ENCODE measurements around the gene PARP15.
"Not testable (repeated sequence)": the region's sequence is repeated elsewhere in the genome, so short reads cannot be mapped to it uniquely, and the experiment has no call there.

Gene PARP15

DNA sequence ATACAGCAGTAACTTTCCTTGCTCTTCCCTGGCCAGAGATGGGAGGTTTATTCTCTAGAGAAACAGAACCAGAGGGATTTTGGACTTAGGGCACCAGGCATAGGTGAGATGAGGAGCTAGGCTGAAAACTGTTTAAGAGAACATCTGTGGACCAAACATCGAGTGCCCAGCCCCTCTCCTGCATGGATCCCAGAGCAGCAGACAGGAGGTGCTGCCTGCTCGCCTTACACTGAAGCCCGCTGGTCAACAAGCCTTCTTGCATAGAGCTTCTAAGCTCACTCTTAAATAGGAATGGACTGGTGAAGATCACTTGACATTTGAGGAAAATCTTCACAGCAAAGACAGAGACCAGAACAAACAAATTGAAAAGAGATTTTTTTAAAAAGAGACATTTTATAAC is 41.2 kb downstream of the PARP15 start:
- DNase-seq (ENCODE audit: low read depth, low spot score) = no peak

DNA sequence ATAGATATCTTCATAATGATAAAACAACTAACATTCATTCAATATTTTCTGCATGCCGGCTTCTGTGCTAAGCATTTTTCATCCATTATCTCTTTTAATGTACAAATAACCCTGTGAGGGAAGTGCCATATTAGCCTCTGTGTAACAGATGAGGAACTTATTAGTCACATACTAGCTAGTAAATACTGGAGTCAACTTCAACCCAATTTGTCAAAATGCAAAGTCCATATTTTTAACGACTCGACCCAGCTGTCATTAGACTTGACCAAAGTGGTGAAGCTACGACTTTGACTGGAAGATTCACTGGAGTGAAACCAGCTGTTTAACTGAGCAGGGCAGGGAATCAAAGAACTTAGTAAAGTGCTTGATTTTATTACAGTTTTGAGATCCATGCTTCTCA is 41.6 kb downstream of the PARP15 start:
- no peak for DNase-seq (ENCODE audit: low read depth, low spot score)

DNA sequence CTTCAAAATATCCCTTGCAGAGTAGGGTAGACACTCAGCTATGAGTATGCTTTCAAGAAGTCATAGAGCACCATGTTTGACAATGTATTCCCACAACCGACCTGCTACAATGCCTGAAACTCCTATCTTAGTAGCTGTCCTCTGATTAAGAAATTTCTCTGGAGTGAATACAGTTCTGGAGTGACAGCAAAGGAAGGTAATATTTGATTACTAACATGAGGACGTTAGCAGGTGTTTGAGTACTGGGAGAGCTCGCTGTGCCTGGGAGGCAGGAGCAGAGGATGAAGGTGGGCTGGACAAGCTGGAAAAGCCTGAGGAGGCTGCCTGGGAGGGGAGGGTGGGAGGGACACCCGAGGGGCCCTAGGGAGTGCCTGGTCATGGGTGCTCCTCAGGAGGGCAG is 42.9 kb downstream of the PARP15 start:
- DNase-seq (ENCODE audit: low read depth, low spot score) = no peak

DNA sequence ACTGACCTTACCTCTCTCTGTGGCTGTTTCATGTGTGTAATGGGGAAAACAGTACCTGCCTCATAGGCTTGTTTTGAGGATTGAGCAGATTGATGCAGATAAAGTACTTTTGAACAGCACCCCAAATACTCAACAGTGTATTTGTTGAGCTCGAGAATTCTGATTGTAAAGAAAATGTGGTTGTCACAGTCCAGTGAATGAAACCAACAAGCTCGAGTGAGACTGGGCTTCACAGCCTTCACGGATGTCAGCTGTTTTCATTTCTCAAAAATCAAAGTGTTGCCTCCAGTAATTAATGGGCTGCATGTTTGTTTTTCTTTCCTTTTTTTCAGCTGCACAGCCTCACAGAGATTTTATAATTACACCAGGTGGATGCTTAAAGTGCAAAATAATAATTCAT is 43.7 kb downstream of the PARP15 start:
- DNase-seq (ENCODE audit: low read depth, low spot score) = no peak

DNA sequence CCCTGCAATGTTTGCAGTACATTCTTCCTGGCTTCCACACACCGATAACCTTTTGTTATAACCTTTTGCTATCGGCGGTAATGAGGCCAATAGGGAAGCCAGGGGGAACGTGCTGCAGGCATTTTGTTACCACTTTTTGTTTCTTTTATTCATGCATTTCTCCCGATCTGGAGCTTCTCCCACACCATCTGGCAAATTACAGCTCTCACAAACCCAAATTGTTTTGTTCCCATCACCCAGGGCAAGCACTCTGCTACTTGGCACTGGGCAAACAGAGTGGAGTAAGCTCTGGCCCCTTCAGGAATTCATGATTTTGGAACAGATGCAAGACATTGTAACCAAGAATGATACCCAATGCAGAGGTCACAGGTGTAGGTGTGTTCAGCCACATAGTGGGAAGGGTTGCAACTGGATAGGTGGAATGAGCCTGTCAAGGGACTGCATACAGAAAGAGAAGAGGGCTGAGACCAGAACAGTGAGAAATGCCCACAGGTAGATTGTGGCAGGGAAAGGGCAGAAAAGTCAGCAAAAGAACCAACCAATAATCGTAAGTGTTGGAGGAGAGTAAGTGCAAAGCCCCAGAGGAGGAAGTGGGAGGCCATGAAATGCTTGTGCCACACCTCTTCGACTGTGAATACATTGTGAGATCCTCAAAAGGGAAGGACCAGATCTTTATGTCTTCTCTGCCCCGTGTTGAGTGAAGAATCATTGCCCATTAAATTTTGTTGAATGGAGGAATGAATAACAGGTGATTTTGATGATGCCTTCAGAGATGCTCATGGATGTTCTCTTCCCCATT is 45.8 kb downstream of the PARP15 start:
- no peak for DNase-seq (ENCODE audit: low read depth, low spot score)

DNA sequence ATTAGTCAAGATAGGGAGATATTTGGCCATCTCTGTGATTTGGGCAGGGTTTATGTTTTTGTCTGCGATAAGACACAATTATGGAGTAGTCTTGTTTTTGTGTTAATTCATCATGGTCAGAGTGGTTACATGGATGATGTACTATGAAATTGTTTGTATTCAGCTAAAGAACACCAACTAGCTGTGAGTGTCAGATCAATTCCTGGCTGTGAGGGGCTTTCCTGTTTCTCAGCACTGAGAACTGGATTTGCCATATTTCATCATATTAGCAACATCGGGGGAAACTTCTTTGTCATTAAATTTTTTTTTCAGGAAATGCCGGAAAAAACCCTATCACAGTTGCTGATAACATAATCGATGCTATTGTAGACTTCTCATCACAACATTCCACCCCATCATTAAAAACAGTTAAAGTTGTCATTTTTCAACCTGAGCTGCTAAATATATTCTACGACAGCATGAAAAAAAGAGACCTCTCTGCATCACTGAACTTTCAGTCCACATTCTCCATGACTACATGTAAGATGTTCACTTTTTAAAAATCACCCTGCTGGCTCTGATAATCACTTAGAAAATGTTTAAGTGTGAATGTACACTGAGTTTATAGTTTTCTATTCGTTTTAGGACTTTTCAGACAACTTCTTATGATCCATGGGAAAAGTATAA is 49.2 kb downstream of the PARP15 start:
- DNase-seq (ENCODE audit: low read depth, low spot score) = no peak

DNA sequence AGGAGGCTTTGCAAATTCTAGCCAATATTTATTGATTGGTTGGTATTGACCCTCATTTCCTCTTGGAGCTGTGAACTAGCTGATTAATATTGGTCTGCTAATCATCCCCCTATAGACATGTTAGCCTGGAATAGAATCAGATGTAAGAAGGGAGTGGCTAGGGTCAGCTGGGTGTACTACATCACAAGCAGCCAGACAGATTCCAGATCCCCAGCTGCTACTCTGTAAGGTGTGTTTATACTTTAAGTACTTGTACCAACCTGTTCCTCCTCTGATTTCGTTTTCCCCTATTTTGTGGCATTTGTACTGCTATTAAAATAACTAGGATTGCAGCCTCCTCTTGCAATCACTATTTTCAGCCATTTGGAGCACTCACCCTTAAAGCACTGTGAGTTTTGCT is 49.9 kb downstream of the PARP15 start:
- no peak for DNase-seq (ENCODE audit: low read depth, low spot score)

DNA sequence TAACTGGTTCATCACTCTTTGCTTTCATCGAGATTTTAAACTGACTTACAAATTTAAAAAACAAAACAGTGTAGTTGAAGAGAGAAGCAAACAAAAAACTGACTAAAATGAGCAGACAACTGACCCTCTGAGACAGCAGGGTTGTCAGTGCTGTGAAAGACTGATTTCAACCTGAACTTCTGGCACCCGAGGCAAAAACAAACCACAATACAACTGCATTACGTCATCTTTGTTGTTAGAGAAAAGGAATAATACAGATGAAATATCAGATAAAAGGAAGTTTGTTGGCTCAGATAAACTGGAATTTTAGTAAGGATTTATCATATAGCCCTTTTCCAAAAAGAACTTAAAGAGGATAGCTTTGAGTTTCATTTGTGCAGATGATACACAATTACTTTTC is 51.1 kb downstream of the PARP15 start:
- DNase-seq (ENCODE audit: low read depth, low spot score) = peak; percentile 50

DNA sequence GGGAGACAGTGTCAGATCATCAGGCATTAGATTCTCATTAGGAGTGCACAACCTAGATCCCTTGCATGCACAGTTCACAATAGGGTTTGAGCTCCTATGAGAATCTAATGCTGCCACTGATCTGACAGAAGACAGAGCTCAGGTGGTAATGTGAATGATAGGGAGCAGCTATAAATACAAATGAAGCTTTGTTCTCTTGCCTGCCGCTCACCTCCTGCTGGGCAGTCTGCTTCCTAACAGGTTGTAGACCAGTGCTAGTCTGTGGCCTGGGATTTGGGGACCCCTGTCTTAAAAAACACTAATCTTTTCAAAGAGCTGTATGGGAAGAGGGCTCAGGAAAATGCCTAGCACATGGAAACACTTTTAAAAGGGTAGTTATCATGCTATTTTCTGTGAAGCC is 52.3 kb downstream of the PARP15 start:
- no peak for DNase-seq (ENCODE audit: low read depth, low spot score)

DNA sequence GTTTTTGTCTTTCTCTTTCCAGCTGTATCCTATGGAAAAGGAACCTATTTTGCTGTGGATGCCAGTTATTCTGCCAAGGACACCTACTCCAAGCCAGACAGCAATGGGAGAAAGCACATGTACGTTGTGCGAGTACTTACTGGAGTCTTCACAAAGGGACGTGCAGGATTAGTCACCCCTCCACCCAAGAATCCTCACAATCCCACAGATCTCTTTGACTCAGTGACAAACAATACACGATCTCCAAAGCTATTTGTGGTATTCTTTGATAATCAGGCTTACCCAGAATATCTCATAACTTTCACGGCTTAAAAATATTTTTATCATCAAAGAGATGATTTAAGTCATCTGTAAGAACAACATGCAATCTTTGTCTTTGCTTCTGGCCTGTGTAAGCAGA is 58.3 kb downstream of the PARP15 start:
- DNase-seq (ENCODE audit: low read depth, low spot score) = peak; percentile 74

DNA sequence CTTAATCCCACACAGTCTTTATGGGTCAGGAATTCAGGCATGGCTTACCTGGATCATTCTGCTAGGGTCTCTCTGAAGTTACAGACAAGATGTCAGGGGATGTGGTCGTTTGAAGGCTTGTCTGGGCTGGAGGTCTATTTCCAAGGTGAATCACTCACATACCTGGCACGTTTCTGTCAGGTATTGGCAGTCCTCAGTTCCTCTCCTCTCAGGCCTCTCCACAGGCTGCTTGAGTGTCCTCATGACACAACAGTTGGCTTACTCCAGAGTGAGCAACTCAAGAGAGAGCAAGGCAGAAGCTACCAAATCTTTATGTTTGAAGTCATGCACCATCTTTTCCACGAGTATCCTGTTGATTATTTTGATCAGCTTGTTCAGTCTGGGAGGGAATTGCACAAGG is 59.2 kb downstream of the PARP15 start:
- DNase-seq (ENCODE audit: low read depth, low spot score) = no peak

DNA sequence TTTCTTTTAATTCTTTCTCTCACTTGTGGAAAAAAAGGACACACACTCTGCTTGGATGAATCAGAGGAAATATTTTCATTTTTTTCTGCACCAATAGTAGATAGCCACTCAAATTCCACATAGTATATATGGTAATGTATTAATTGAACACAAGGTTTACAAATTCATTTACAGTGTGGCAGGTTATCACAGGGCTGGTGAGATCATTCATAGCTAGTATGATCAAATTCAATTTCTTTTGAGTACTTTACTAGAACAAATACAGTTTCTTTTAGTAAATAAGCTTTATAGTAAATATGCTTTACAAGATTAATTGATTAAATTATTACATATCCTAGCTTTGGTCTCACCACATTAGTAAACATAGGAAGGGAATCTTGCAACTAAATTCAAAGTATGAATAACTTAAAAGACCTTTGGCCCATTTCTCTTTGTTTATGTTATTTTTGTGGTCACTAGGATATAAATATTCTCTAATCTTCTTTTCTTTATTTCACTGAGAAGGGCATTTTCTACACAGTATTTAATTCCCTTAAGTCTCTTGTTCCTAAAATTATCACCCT is 63.1 kb downstream of the PARP15 start:
- DNase-seq (ENCODE audit: low read depth, low spot score) = no peak

DNA sequence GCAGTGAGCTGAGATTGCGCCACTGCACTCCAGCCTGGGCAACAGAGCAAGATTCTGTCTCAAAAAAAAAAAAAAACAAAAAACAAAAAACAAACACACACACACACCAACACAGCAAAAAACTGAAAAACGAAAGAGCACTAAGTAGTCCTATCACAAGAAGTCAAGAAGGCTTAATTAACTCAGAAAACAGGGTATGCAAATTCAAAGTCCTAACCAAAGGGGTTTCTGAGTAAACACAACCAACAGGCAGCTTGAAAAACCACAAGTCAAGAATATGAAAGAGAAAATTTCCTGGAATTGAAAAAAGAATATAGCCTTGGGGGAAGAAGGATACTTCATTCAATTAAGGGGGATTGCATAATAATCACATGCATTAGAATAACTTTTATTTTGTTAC is 65.5 kb downstream of the PARP15 start:
- DNase-seq (ENCODE audit: low read depth, low spot score) = peak; percentile 16

DNA sequence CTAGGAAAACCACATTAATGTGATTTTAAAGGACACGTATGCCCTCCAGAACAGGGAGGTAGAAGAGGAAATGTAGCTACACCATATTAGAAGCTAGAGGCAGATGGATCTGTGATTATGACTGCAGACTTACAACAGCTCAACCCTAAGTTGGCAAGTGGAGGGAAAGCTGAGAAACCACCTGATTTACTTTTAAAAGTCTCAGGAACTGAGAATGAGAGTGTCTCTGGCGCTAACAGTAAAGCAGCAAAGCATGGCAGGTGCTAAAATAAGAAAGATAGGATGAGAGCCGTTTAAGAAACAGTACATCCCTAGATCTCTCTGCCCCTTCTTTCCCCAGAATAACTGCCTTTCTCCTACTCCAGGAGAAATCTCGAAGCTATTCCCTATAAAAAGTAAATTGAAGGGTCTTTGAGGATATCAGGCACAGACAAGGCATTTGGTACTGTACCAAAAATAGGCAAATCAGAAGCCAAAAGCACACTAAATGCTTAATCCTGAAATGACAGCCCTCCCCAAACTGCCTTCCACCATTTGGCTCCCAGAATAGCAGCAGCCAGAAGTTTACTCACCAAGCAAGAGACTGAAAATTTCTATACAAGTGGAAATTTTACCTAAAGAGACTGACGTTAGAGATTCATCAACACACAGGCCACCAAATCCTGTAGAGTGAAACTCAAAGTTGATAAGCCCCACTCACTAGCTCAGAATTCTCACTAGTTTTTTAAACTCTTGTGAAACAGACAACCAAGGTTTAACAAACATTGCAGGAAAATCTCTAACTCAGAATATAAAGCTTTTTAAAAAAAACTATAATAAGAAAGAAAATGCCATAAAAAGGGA is 68.9 kb downstream of the PARP15 start:
- no peak for DNase-seq (ENCODE audit: low read depth, low spot score)

DNA sequence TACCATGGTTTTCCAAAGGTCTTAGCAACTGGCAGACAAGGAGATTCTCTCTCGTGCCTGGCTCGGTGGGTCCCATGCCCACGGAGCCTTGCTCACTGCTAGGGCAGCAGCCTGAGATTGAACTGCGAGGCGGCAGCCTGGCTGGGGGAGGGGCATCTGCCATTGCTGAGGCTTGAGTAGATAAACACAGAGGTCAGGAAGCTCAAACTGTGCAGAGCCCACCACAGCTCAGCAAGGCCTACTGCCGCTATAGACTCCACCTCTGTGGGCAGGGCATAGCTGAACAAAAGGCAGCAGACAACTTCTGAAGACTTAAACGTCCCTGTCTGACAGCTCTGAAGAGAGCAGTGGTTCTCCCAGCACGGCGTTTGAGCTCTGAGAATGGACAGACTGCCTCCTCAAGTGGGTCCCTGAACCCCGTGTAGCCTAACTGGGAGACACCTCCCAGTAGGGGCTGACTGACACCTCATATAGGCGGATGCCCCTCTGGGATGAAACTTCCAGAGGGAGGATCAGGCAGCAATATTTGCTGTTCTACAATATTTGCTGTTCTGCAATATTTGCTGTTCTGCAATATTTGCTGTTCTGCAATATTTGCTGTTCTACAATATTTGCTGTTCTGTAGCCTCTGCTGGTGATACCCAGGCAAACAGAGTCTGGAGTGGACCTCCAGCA is 73.9 kb downstream of the PARP15 start:
- DNase-seq (ENCODE audit: low read depth, low spot score) = not testable (repeated sequence)

DNA sequence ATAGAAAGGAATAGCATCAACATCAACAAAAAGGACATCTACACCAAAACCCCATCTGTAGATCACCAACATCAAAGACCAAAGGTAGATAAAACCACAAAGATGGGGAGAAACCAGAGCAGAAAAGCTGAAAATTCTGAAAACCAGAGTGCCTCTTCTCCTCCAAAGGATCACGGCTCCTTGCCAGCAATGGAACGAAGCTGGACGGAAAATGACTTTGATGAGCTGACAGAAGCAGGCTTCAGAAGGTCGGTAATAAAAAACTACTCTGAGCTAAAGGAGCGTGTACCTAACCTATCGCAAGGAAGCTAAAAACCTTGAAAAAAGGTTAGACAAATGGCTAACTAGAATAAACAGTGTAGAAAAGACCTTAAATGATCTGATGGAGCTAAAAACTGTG is 74.5 kb downstream of the PARP15 start:
- DNase-seq (ENCODE audit: low read depth, low spot score) = not testable (repeated sequence)

DNA sequence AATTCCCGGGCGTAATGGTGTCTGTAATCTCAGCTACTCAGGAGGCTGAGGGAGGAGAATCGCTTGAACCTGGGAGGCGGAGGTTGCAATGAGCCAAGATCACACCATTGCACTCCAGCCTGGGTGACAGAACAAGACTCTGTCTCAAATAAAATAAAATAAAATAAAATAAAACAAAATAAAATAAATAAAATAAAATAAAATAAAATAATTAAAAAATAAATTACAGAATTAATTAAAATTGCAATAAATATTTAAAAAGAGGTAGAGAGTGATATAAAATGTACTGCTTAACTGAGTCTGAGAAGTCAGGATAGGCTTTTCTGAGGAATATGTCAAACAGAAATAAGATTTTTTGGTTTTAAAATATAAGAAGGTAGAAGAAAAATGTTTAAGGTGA is 80.9 kb downstream of the PARP15 start:
- not testable (repeated sequence) for DNase-seq (ENCODE audit: low read depth, low spot score)

DNA sequence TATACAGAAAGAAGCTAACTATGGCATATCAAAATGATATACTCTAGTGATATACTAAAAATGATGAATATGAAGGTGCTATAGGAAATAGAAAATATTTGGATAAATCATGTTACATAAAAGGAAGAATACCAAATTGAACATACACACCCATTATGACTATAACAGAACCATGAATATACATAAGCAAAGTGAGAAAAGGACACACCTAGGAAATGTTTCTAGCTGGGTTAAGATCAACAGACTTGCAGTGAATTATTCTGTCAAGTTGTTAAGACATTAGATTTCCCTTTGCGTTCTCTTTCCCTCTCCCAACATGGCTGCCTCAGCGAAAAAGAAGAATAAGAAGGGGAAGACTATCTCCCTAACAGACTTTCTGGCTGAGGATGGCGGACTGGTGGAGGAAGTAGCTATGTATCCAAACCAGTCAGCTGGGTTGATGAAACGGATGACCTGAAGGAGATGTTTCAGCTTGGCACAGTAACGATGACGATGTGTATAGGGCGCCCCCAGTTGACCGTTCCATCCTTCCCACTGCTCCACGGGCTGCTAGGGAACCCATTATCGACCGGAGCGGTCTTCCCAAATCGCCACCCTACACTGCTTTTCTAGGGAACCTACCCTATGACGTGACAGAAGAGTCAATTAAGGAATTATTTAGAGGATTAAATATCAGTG is 83.0 kb downstream of the PARP15 start:
- no peak for DNase-seq (ENCODE audit: low read depth, low spot score)

DNA sequence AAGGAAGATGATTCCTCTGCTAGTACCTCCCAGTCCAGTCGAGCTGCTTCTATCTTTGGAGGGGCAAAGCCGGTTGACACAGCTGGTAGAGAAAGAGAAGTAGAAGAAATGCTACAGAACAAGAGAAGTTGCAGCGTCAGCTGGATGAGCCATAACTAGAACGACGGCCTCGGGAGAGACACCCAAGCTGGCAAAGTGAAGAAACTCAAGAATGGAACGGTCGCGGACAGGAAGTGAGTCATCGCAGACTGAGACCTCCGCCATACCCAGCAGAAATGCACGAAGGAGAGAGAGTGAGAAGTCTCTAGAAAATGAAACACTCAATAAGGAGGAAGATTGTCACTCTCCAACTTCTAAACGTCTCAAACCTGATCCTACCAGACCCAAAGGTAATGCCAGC is 84.2 kb downstream of the PARP15 start:
- no peak for DNase-seq (ENCODE audit: low read depth, low spot score)

DNA sequence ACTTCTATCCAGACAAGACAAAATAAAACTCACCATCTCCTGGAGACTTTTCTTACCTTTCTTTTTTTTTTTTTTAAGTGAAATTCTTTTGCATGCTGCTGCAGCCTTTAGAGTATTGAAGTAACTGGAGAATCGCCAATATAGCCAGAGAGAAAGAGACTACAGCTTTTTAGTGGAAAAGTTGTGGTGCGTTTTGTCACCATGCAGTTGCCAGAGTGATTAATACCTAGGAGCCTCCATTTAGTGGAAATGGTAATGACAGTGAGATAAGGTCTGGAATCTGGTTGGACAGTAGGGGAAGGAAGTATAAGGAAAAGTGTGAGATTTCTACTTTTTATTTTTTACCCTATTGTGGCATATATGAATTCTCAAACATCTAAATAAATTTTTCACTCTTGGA is 85.1 kb downstream of the PARP15 start:
- peak; percentile 16 for DNase-seq (ENCODE audit: low read depth, low spot score)

DNA sequence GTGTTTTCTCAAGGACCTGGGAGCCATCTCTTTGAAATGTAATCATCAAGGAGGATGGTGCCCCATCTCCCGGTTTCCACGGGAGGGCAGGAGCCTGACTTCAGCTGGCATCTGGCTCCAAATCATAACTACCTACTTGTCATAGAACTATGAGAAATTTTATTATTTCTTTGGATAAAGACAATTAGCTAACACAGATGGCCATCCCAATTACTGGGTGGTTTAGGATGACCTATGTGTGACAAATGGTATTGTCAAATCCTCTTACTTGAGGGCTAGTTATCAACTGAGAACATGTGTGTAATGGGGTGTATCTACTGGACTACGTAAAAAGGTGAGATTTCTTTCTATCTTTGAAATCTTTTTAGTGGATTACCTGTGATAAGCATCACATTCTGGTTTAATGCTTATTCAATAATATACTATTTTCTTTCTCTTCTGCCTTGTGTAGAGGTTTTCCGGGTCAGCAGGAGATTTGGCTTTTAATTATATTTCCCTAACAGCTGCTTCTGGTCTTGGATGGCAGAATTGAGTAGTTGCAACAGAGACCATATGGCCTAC is 87.9 kb downstream of the PARP15 start:
- DNase-seq (ENCODE audit: low read depth, low spot score) = no peak

Measured in astrocyte of the hippocampus (primary cell).